Measurements from ENCODE around the gene IL22RA2. TPM values are rescaled to one million over a fixed set of nuclear protein-coding genes. Genes with fewer than 3 reads are reported as not detected.

Gene IL22RA2
- total RNA-seq, 4 donors from 2014 or later = not detected

DNA sequence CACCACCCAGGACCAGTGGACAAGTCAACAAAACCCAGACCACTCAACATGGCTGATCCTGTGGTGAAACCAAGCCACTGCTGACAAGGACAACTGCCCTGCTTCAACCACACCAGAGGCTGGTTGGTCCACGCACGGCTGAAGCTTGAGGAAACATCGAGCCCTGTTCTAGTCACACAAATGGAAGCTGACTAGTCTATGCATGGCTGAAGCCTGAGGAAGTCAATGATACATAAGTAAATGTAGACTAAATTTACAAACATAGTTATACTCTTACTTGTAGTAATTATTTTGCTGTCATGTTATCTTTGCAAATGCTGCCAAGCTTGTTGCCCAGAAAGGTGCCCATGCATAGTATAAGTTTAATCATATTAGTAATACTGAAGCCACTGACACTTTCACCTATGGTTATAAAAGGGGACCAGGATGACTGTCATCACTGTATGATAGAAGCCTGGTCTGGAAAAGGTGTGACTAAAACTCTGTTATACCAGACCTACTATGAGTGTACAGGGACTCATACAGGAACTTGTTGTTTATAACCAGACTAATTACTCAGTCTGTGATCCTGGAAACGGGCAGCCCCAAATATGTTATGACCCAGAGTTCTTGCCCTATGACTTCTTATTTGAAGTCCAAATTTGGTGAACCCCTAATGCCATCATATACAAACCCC lies 5.6 kb downstream of the IL22RA2 start:
- intact Hi-C loops (cut with DNase I) = no loop called here

DNA sequence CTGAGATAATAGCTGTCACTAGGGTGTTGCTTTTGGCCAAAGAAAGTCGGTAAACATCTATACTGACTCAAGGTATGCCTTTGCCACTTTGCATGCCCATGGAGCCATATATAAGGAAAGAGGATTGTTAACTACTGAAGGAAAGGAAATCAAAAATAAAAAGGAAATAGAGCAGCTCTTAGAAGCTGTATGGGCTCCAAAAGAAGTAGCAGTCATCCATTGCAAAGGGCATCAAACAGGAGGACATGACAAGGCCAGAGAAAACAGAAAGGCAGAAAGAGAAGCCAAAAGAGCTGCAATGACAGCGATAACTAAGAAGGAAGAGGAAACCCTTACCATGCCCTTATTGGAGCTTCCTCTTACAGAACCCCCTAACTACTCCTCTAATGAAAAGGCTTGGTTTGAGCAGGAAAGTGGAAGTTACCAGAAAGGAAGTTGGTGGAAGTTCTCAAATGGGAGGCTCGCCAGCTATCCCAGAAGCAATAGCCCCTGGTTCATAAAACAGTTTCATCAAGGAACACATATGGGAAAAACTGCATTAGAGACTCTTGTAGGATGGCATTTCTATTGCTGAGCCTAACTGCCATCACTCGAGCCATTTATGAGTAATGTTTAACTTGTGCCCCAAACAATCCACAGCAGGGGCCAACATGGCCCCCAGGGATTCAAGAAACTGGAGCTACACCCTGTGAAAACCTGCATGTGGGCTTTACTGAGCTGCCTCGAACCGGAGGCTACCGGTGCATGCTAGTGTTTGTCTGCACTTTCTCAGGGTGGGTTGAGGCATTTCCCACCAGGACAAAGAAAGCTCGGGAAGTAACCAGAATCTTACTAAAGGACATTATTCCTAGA lies 7.0 kb downstream of the IL22RA2 start:
- no peak overlapping the region for H3K27ac ChIP-seq (replicated peaks in 1 of 4)
- H3K27me3 ChIP-seq = no peaks in the 10 kb centered on the region
- 92% methylated on average over 8 of the region's 8 CpGs for WGBS
- DNase-seq (ENCODE audit: extremely low spot score) = no peak
- no peak overlapping the region for H3K4me3 ChIP-seq
- H3K36me3 ChIP-seq = no peaks in the 10 kb centered on the region
- no peaks in the 10 kb centered on the region for H3K4me1 ChIP-seq
- H3K9me3 ChIP-seq = no peaks in the 10 kb centered on the region
- TF ChIP-seq EP300 (IDR thresholded peaks at IDR 0.05) (no peak), POLR2A (IDR thresholded peaks at IDR 0.05; ENCODE audit: low read depth) (no peak), POLR2AphosphoS5 (IDR thresholded peaks at IDR 0.05) (no peak)
- TF ChIP-seq, protein P1, sequence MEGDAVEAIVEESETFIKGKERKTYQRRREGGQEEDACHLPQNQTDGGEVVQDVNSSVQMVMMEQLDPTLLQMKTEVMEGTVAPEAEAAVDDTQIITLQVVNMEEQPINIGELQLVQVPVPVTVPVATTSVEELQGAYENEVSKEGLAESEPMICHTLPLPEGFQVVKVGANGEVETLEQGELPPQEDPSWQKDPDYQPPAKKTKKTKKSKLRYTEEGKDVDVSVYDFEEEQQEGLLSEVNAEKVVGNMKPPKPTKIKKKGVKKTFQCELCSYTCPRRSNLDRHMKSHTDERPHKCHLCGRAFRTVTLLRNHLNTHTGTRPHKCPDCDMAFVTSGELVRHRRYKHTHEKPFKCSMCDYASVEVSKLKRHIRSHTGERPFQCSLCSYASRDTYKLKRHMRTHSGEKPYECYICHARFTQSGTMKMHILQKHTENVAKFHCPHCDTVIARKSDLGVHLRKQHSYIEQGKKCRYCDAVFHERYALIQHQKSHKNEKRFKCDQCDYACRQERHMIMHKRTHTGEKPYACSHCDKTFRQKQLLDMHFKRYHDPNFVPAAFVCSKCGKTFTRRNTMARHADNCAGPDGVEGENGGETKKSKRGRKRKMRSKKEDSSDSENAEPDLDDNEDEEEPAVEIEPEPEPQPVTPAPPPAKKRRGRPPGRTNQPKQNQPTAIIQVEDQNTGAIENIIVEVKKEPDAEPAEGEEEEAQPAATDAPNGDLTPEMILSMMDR (IDR thresholded peaks at IDR 0.05) = no peak
- intact Hi-C loops (cut with DNase I) = no loop called here

More for the DNA sequence above, 5.6 kb downstream of the IL22RA2 start:
- no peaks in the 10 kb centered on the region for H3K27me3 ChIP-seq
- H3K36me3 ChIP-seq = no peaks in the 10 kb centered on the region
- H3K9me3 ChIP-seq = no peaks in the 10 kb centered on the region
- 97% methylated on average over 3 of the region's 4 CpGs for WGBS
- DNase-seq (ENCODE audit: extremely low spot score) = no peak
- TF ChIP-seq, protein P1 (IDR thresholded peaks at IDR 0.05) = no peak
- TF ChIP-seq POLR2AphosphoS5 (IDR thresholded peaks at IDR 0.05) (no peak), EP300 (IDR thresholded peaks at IDR 0.05) (no peak), POLR2A (IDR thresholded peaks at IDR 0.05; ENCODE audit: low read depth) (no peak)
- H3K4me1 ChIP-seq = no peaks in the 10 kb centered on the region
- H3K27ac ChIP-seq (replicated peaks in 1 of 4) = no peak overlapping the region
- no peak overlapping the region for H3K4me3 ChIP-seq

DNA sequence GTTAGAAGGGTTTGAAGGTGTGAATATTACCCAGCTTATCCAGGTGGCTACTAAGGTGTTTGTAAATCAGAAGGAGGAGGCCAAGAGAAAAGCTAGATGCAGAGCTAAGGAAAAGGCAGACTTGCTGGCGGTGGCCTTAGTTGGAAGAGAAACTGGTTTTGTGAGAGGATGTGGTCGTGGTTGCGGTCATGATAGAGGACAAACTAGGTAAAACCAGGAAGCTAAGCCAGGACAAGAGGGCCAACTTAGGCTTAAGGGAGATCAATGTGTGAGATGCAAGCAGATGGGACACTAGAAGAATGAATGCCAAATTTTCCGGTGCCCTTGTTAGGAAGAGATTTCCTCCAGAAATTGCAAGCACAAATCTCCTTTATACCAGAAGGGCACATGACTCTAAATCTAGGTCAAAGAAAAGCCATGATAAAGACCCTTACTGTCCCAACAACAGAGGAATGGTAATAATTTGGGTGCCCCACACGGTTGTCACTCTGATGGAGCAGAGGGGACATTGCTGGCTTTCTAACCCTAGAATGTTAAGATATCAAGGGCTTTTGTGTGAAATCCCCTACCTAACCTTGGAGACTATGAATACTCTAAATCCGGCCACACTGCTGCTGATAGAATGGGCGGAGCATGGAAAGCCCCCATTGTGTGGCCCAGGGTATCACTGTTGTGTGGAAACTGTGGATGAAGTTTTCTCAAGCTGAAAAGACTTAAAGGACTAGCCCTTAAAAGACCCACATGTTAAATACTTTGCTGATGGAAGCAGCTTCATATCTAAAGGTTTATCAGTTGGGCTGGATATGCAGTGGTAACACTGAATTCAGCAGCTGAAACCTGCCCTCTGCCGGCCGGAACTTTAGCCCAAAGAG lies 7.8 kb downstream of the IL22RA2 start:
- Histone ChIP-seq H3K4me1 (no peaks in the 10 kb centered on the region), H3K9me3 (no peaks in the 10 kb centered on the region), H3K4me3 (no peak overlapping the region), H3K36me3 (no peaks in the 10 kb centered on the region), H3K27me3 (no peaks in the 10 kb centered on the region), H3K27ac (replicated peaks in 1 of 4) (no peak overlapping the region)
- DNase-seq (ENCODE audit: extremely low spot score) = no peak
- WGBS = 90% methylated on average over 9 of the region's 9 CpGs
- TF ChIP-seq EP300 (IDR thresholded peaks at IDR 0.05) (no peak), POLR2AphosphoS5 (IDR thresholded peaks at IDR 0.05) (no peak), POLR2A (IDR thresholded peaks at IDR 0.05; ENCODE audit: low read depth) (no peak)
- TF ChIP-seq, protein P1 (IDR thresholded peaks at IDR 0.05) = no peak
- intact Hi-C loops (cut with DNase I) = no loop called here

DNA sequence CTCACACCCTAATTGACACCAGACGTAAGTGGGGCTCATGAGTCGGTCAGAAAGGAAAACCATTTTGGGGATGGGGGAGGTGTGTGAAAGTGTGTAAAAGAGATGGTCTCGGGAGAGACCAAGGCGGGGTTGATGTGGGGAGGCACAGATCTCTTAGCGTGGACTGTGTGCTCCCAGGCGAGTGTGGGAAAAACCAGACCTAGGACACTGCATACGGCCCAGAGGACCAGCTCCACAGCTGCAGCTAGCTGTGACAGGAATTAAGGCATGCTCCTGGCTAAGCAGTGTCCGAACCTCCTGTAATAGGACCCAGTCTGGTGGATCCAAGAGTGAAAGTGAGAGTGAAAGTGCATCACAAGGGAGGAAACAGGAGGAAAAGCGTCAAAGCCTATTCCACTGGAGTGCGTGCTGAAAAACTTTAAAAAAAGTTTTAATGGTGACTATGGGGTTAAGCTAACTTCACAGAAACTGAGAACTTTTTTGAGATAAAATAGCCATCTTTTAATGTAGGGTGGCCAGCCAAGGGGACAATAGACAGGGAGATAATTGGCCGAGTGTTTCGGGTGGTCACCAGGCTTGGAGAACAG lies 9.6 kb downstream of the IL22RA2 start:
- TF ChIP-seq EP300 (IDR thresholded peaks at IDR 0.05) = no peak
- TF ChIP-seq, protein P1 (IDR thresholded peaks at IDR 0.05) = no peak
- no peak for TF ChIP-seq POLR2AphosphoS5 (IDR thresholded peaks at IDR 0.05)
- no peak for TF ChIP-seq POLR2A (IDR thresholded peaks at IDR 0.05; ENCODE audit: low read depth)
- H3K4me1 ChIP-seq = no peaks in the 10 kb centered on the region
- H3K27ac ChIP-seq (replicated peaks in 1 of 4) = no peak overlapping the region
- H3K36me3 ChIP-seq = no peaks in the 10 kb centered on the region
- 80% methylated on average over 12 of the region's 12 CpGs for WGBS
- H3K4me3 ChIP-seq = no peak overlapping the region
- no peaks in the 10 kb centered on the region for H3K27me3 ChIP-seq
- intact Hi-C loops (cut with DNase I) = no loop called here
- no peak for DNase-seq (ENCODE audit: extremely low spot score)
- no peaks in the 10 kb centered on the region for H3K9me3 ChIP-seq
